NT2/D1 (cell line): ENCODE data around the gene PLCB1.

Source experiments
- YY1 ChIP-seq: IDR thresholded peaks from 2 replicates; pipeline ENCODE4 v1.6.1; 2011; ENCODE audit not compliant: insufficient read length, insufficient read depth
- ZNF274 ChIP-seq: IDR thresholded peaks from 2 replicates; pipeline ENCODE4 v1.6.1; 2011; ENCODE audit warnings: mild to moderate bottlenecking, low read depth, low read length

DNA sequence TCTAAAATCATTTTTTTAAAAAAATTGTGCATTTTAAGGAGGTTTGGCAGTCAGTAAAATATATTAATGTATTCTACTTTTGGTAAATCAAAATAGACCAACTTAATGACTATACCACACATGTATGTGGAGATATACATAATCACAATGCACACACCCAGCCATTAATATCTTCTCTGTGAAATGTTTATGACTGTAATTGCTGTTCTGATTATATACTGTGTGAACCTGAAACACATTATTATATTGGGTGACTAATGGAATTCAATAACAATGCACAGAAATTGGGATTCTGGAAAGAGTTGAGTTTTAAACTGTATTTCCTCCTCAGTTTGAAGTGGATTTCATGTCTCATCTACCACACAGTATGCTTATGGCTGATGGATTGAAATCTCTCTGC, 233.6 kb downstream of the PLCB1 start:
- TF ChIP-seq ZNF274 (no peak), YY1 (no peak)
